Right cardiac atrium (tissue), 5 donors: ENCODE results near the gene SERPINB5. TPM values are rescaled to one million over a fixed set of nuclear protein-coding genes. Genes with fewer than 3 reads are reported as not detected.

Source experiments
- ATAC-seq, 2 donors: fragments of 200-7000 bp; cut with Tn5 transposase; one replicate each; pipeline versions ENCODE4 v1.8.0 to v1.9.1; 2020; ENCODE audit warnings: moderate library complexity in 2 of 2, mild to moderate bottlenecking in 1 of 2
- DNase-seq, 3 donors: peaks; one replicate each; pipeline ENCODE4 v3.0.0-alpha.2; 2020
- H3K27ac ChIP-seq: one replicate; pipeline ENCODE4 v1.5.1; 2013; ENCODE audit warnings: mild to moderate bottlenecking, low read length, control low read depth, moderate library complexity
- H3K27me3 ChIP-seq: one replicate; pipeline ENCODE4 v1.6.1; 2013; ENCODE audit not compliant: control insufficient read depth, insufficient read depth
- H3K4me1 ChIP-seq: one replicate; pipeline ENCODE4 v1.6.1; 2013; ENCODE audit warnings: low read length; ENCODE audit not compliant: control insufficient read depth, insufficient read depth
- H3K4me3 ChIP-seq: one replicate; pipeline ENCODE4 v1.5.1; 2013; ENCODE audit warnings: low read length, control low read depth
- H3K9me3 ChIP-seq: one replicate; pipeline ENCODE4 v1.6.1; 2013; ENCODE audit warnings: low read length; ENCODE audit not compliant: control insufficient read depth
- WGBS: extraction: QIAGEN DNeasy Blood & Tissue Kit; methylation state at CpG from one replicate; pipeline ENCODE4 v1.1.7; 2013; 5-methylcytosine and 5-hydroxymethylcytosine counted together
- intact Hi-C, 4 donors: fragments of 100-400 bp; cut with DNase I; formaldehyde crosslinking; loops; one replicate each; pipeline versions ENCODE4 v1.11.0 to v1.14.0; 2022 to 2023
- long read RNA-seq, 4 donors: library from polyadenylated mRNA; unstranded; transcript quantifications; one replicate each; pipeline ENCODE4 v2.0.0, GENCODE V29; 2020 to 2021
- polyA plus RNA-seq: library from polyadenylated mRNA; stranded (reverse); fragments of 200-250 nt; gene quantifications from one replicate; pipeline ENCODE4 v1.2.3, GENCODE V29; 2013
- total RNA-seq, 4 donors: library from RNA; stranded (reverse); fragmentation: NEBNext Ultra II Directional; extraction: Animal tissue kit (Norgen Biotek cat#: 25700); gene quantifications; one replicate each; pipeline ENCODE4 v1.2.1, GENCODE V29; 2021
- donor health status: healthy with polysubstance abuse.
- donor health status: DM: no; HTN: yes; CAD: no.
- donor health status: DM: no; HTN: no; CAD: no.
- donor health status: DM: no; HTN: yes; CAD: no; lungs with severe emphysema.
- donor health status: DM: yes; HTN: yes; CAD: no.

Gene SERPINB5
- total RNA-seq (not detected), polyA plus RNA-seq (not detected)
- long read RNA-seq, donor 1 = 0 reads
- long read RNA-seq, donor 2 = 0 reads
- long read RNA-seq, donor 3 = 0 reads
- long read RNA-seq, donor 4 = 0 reads

- intact Hi-C loops = no loop called here
- no peak for DNase-seq
- Histone ChIP-seq H3K27ac (no peak within 1 kb of the TSS), H3K9me3 (no peaks in the 10 kb centered on the region), H3K4me3 (no peak within 1 kb of the TSS), H3K27me3 (no peaks in the 10 kb centered on the region), H3K4me1 (no peaks in the 10 kb centered on the region)
- 91% methylated on average over 21 of the region's 21 CpGs for WGBS
- ATAC-seq = no peak
These were observed at the start of gene SERPINB5 for GRCh38 chr18:63476668-63477067. Gene SERPINB5 (plus strand): TSS chr18:63476958. CDS start chr18:63484429, 7,471 bp downstream.

GRCh38 chr18:63427558-63427957 lies 49.2 kb upstream of the SERPINB5 start:
- H3K27ac ChIP-seq = no peak overlapping the region
- no peaks in the 10 kb centered on the region for H3K27me3 ChIP-seq
- ATAC-seq (no peak), DNase-seq (no peak)
- no peaks in the 10 kb centered on the region for H3K9me3 ChIP-seq
- no peak overlapping the region for H3K4me3 ChIP-seq
- WGBS = 84% methylated on average over 4 of the region's 4 CpGs
- H3K4me1 ChIP-seq = no peaks in the 10 kb centered on the region
- intact Hi-C loops = no loop called here

- Histone ChIP-seq H3K27me3 (no peaks in the 10 kb centered on the region), H3K4me3 (no peak overlapping the region), H3K9me3 (no peaks in the 10 kb centered on the region), H3K4me1 (no peaks in the 10 kb centered on the region), H3K27ac (no peak overlapping the region)
- ATAC-seq (no peak), DNase-seq (no peak)
- intact Hi-C loops = loop anchor here in 3 of 4 donors (10.0 kb wide), 2 partner anchors 86 to 296 kb away; no protein-coding TSS in a partner anchor
- WGBS = 63% methylated on average over 2 of the region's 2 CpGs
These were observed 46.2 kb upstream of the SERPINB5 start for GRCh38 chr18:63430526-63430925.

GRCh38 chr18:63431180-63431579 lies 45.6 kb upstream of the SERPINB5 start:
- Histone ChIP-seq H3K27me3 (no peaks in the 10 kb centered on the region), H3K27ac (no peak overlapping the region), H3K9me3 (no peaks in the 10 kb centered on the region), H3K4me3 (no peak overlapping the region), H3K4me1 (no peaks in the 10 kb centered on the region)
- WGBS = 71% methylated on average over 1 of the region's 1 CpG
- intact Hi-C loops = loop anchor here in 3 of 4 donors (10.0 kb wide), 2 partner anchors 86 to 296 kb away; no protein-coding TSS in a partner anchor
- DNase-seq (no peak), ATAC-seq (no peak)

GRCh38 chr18:63433334-63433866 lies 43.4 kb upstream of the SERPINB5 start:
- H3K27ac ChIP-seq = no peak overlapping the region
- no peaks in the 10 kb centered on the region for H3K4me1 ChIP-seq
- no peaks in the 10 kb centered on the region for H3K9me3 ChIP-seq
- WGBS = 34% methylated on average over 4 of the region's 4 CpGs
- H3K27me3 ChIP-seq = no peaks in the 10 kb centered on the region
- peak; percentile 57 to 77 for ATAC-seq
- no peak overlapping the region for H3K4me3 ChIP-seq
- intact Hi-C loops = loop anchor here in 3 of 4 donors (10.0 kb wide), 2 partner anchors 89 to 299 kb away; no protein-coding TSS in a partner anchor
- DNase-seq = no peak

GRCh38 chr18:63438181-63438580 lies 38.6 kb upstream of the SERPINB5 start:
- Histone ChIP-seq H3K27ac (no peak overlapping the region), H3K4me1 (no peaks in the 10 kb centered on the region), H3K9me3 (no peaks in the 10 kb centered on the region), H3K27me3 (no peaks in the 10 kb centered on the region), H3K4me3 (no peak overlapping the region)
- WGBS = 44% methylated on average over 2 of the region's 2 CpGs
- ATAC-seq = no peak
- intact Hi-C loops = loop anchor here in 3 of 4 donors (5.0 to 10.0 kb wide), 6 partner anchors 93 to 421 kb away; no protein-coding TSS in a partner anchor
- DNase-seq = no peak

GRCh38 chr18:63439334-63439733 lies 37.4 kb upstream of the SERPINB5 start:
- intact Hi-C loops = loop anchor here in 3 of 4 donors (5.0 to 10.0 kb wide), 6 partner anchors 95 to 422 kb away; no protein-coding TSS in a partner anchor
- WGBS = 3% methylated on average over 6 of the region's 6 CpGs
- no peak overlapping the region for H3K27ac ChIP-seq
- H3K27me3 ChIP-seq = no peaks in the 10 kb centered on the region
- no peak for DNase-seq
- ATAC-seq = peak; percentile 54 to 67
- H3K9me3 ChIP-seq = no peaks in the 10 kb centered on the region
- no peaks in the 10 kb centered on the region for H3K4me1 ChIP-seq
- no peak overlapping the region for H3K4me3 ChIP-seq

- intact Hi-C loops = loop anchor here in 3 of 4 donors (5.0 to 10.0 kb wide), 3 partner anchors 423 to 428 kb away; no protein-coding TSS in a partner anchor
These were observed 36.5 kb upstream of the SERPINB5 start for GRCh38 chr18:63440219-63440618.

GRCh38 chr18:63440881-63441280 lies 35.9 kb upstream of the SERPINB5 start:
- DNase-seq (no peak), ATAC-seq (no peak)
- Histone ChIP-seq H3K27ac (no peak overlapping the region), H3K4me3 (no peak overlapping the region), H3K27me3 (no peaks in the 10 kb centered on the region), H3K9me3 (no peaks in the 10 kb centered on the region), H3K4me1 (no peaks in the 10 kb centered on the region)
- intact Hi-C loops = loop anchor here in 3 of 4 donors (5.0 to 10.0 kb wide), 3 partner anchors 424 to 429 kb away; no protein-coding TSS in a partner anchor
- WGBS = 67% methylated on average over 5 of the region's 5 CpGs

More at GRCh38 chr18:63440219-63440618, 36.5 kb upstream of the SERPINB5 start:
- H3K4me3 ChIP-seq = no peak overlapping the region
- WGBS = 8% methylated on average over 1 of the region's 1 CpG
- no peaks in the 10 kb centered on the region for H3K4me1 ChIP-seq
- no peak overlapping the region for H3K27ac ChIP-seq
- ATAC-seq (peak; percentile 22 to 47), DNase-seq (peak in 2 of 3 donors; percentile 39 to 69)
- no peaks in the 10 kb centered on the region for H3K27me3 ChIP-seq
- no peaks in the 10 kb centered on the region for H3K9me3 ChIP-seq

GRCh38 chr18:63443829-63444228 lies 32.9 kb upstream of the SERPINB5 start:
- no peaks in the 10 kb centered on the region for H3K27me3 ChIP-seq
- H3K4me3 ChIP-seq = no peak overlapping the region
- H3K4me1 ChIP-seq = no peaks in the 10 kb centered on the region
- DNase-seq (no peak), ATAC-seq (no peak)
- no peak overlapping the region for H3K27ac ChIP-seq
- H3K9me3 ChIP-seq = no peaks in the 10 kb centered on the region
- WGBS = 92% methylated on average over 6 of the region's 6 CpGs
- intact Hi-C loops = loop anchor here in 3 of 4 donors (5.0 to 10.0 kb wide), 3 partner anchors 427 to 432 kb away; no protein-coding TSS in a partner anchor

GRCh38 chr18:63444580-63444979 lies 32.2 kb upstream of the SERPINB5 start:
- intact Hi-C loops = loop anchor here in 3 of 4 donors (5.0 to 10.0 kb wide), 3 partner anchors 427 to 432 kb away; no protein-coding TSS in a partner anchor
- WGBS = 51% methylated on average over 6 of the region's 6 CpGs
- ATAC-seq (peak; percentile 72 to 78), DNase-seq (no peak)
- Histone ChIP-seq H3K27ac (peak overlapping the region; percentile 76), H3K4me3 (no peak overlapping the region), H3K4me1 (no peaks in the 10 kb centered on the region), H3K27me3 (no peaks in the 10 kb centered on the region), H3K9me3 (no peaks in the 10 kb centered on the region)
